GM18909 (cell line): ENCODE results near the gene VPS26C.

Experiments used
- ATAC-seq: cut with Tn5 transposase; IDR thresholded peaks from one replicate; pipeline ENCODE4 v1.9.1; 2021; ENCODE audit warnings: mild to moderate bottlenecking; ENCODE audit not compliant: unreplicated experiment, poor library complexity

The VPS26C gene

GRCh38 chr21:37208056-37208721 is 58.9 kb downstream of the VPS26C start:
- peak; percentile 61 for ATAC-seq

GRCh38 chr21:37207441-37208009 is 59.6 kb downstream of the VPS26C start:
- ATAC-seq = peak; percentile 63

- ATAC-seq = no peak
Measured at GRCh38 chr21:37206496-37206895, 60.6 kb downstream of the VPS26C start.

- ATAC-seq = no peak
Measured at GRCh38 chr21:37204580-37204979, 62.6 kb downstream of the VPS26C start.

GRCh38 chr21:37202221-37203110 is 64.7 kb downstream of the VPS26C start:
- no peak for ATAC-seq

- no peak for ATAC-seq
Measured at GRCh38 chr21:37200641-37201480, 66.3 kb downstream of the VPS26C start.

- no peak for ATAC-seq
Measured at GRCh38 chr21:37199057-37199924, 67.8 kb downstream of the VPS26C start.

GRCh38 chr21:37197746-37198145 is 69.4 kb downstream of the VPS26C start:
- ATAC-seq = no peak

- ATAC-seq = no peak
Measured at GRCh38 chr21:37196847-37197246, 70.3 kb downstream of the VPS26C start.

- ATAC-seq = no peak
Measured at GRCh38 chr21:37195610-37196009, 71.5 kb downstream of the VPS26C start.

GRCh38 chr21:37195059-37195458 is 72.1 kb downstream of the VPS26C start:
- ATAC-seq = no peak

GRCh38 chr21:37193676-37194075 is 73.5 kb downstream of the VPS26C start:
- ATAC-seq = no peak

GRCh38 chr21:37193006-37193405 is 74.1 kb downstream of the VPS26C start:
- ATAC-seq = no peak

GRCh38 chr21:37192019-37192418 is 75.1 kb downstream of the VPS26C start:
- no peak for ATAC-seq

- no peak for ATAC-seq
Measured at GRCh38 chr21:37188825-37189224, 78.3 kb downstream of the VPS26C start.

- no peak for ATAC-seq
Measured at GRCh38 chr21:37186983-37187382, 80.2 kb downstream of the VPS26C start.

GRCh38 chr21:37184784-37185593 is 82.1 kb downstream of the VPS26C start:
- no peak for ATAC-seq

- no peak for ATAC-seq
Measured at GRCh38 chr21:37183749-37184148, 83.4 kb downstream of the VPS26C start.

GRCh38 chr21:37182222-37182621 is 84.9 kb downstream of the VPS26C start:
- no peak for ATAC-seq
